CD4-positive, alpha-beta T cell treated with Interleukin-6 for 4 hours (primary cell): ENCODE measurements around the gene TDRD12.

Source experiments
- DNase-seq: peaks from one replicate; pipeline ENCODE4 v3.0.0-alpha.2; 2020; ENCODE audit warnings: mixed read lengths

Gene TDRD12

DNA sequence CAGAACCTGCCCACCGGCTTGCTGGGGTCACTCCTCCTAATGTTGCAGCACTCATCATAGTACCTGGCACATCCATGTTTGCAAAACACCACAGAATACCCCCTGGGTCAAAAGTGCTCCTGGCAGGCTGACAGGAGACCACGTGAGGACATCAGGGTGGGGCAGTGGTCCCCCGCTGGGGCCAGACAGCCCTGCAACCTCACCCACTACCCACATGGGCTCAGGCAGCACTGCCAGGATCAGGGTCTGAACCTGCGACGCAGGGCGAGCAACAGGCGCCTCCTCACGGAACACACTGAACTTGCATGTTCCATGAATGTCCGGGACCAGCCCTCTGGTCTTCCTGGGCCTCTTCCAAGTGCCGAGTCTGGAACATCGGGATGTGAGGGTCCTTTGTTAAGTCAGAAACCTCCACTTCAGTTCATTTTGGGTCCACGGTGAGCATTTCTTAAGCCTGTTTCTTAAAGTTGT lies 151.4 kb downstream of the TDRD12 start:
- no peak for DNase-seq

DNA sequence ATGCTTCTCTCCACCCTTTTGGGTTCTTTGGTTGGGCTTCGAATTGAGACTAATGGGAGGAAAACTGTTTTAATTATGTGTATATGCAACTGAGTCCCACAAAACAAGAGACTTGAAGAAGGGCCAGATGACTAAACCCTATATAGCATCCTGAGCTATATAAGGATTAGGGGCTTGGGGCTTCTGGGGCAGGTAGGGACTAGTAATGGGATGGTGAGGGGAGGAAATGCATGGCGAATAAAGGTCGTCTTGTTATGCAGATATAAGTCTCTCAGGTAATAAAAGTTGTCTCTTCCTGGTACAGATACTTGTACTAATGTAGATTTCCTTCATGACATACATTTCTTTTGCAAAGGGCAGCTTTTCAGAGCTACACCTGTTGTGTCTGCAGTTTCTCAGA lies 152.8 kb downstream of the TDRD12 start:
- no peak for DNase-seq

DNA sequence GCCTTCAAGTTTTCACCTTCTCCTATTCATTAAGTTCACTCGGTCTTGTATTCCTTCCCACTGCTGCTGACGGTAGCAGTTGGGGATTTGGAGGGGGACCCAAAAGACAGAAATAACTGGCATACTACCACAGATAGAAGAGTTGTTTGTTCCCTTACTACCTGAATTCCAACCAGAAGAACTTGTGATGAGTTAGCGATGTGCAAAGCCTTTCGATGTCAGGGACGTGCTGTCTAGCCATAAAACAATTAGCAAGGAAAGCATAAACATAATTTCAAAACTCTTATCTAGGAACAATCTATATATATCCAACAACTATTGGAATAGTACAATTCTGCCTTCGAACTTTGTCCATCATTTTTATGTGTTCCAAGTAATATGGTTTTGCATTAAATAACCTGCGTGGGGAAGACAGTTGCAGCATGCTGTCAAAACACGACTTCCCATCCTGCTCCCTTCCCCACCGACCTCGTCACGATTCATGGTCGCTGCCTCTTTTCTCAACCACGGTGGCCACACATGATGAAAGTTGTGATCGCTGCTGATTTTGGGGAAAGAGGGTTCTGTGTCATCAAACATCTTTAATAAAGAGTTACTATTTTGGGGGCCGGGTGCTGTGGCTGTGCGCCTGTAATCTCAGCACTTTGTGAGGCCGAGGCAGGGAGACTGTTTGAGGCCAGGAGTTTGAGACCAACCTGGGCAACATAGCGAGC lies 153.8 kb downstream of the TDRD12 start:
- no peak for DNase-seq

DNA sequence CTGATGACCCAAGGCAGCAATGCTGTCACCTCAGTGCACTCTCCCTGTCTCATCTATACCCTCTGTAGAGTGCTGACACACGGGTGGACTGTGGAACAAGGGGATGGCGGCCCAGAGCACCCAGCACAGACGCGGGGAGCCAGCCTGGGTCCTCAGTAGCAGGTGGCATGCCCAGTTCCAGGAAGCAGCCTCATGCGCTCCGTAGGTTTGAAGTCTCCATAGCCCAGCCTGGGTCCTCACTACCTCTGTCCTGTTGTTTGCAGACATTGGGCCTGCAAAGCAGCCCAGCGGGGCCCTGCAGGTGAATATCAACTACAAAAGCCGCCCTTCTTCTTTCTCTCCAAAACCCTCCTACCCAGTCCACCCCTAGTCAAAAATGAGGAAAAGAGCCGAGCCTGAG lies 155.0 kb downstream of the TDRD12 start:
- DNase-seq, result no peak

DNA sequence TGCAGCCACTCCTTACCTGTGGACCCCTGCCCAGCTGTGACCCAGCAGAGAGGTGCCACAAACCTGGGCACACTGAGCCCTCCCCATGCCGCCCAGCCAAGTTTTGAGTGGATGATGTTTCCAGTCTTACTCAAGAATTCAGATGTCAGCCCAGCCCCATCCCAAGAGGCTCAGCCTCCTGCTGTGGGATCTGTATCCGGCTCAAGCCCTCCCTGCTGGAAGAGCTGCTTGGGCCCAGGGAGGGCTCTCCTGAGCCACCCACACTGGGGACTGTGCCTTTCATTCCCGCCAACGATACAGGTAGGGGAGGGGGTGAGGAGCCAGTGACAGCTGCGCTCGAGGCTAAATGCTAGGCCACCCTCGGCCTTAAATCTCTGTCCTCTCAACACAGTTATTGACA lies 155.9 kb downstream of the TDRD12 start:
- no peak for DNase-seq

DNA sequence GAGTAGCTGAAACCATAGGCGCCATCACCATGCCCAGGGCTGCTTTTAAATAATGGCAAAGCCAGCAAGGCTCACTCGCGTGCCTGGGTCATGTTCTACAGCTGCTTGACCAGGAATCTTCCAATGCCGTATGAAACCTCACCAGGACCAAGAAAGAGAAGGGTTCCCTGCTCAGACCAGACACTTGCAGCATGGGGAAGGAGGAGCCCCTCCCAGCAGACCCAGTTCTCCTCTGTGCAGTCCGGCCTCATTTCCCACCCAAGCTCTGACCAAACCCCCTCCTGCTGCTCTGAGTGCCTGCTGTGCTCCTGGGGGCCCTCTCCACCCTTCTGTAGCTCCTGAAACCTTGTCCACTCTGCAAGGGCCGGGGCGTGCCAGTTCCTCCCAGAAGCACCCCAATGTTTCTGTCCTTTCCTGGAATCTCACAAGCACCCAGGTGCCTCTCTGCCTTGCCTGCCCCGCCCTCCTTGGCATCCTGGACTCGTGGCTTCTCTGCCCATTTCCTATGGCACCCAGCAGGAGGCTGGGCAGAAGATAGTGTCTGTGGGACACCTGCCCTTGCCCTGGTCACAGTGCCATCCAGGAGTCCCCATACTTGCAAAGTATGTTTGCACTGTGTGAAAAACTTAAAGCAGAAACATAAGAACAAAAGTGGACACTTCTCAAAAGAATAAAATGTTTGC lies 156.8 kb downstream of the TDRD12 start:
- DNase-seq, result no peak

DNA sequence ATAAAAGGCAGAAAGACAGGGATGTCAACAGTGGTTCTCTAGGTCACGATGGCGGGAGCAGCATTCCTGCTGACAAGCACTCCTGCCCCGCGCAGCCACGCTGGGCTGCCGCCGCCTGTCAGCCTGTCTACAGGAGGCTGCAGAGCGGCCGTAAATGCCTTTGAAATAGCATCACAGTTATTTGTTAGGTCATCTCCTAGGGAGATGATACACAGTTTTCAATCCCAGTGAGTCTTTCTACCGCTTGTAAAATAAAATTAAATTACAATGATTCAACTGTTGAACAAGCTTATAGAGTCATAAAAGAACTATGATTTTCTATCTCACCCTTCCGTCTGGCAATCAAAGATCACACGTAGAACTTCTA lies 157.3 kb downstream of the TDRD12 start:
- no peak for DNase-seq
